AG04450 (cell line): ENCODE results near the gene EXOSC7. TPM values are rescaled to one million over a fixed set of nuclear protein-coding genes. Genes with fewer than 3 reads are reported as not detected.

Experiments
- CTCF ChIA-PET: fragments of 300-600, 350-600 bp; formaldehyde crosslinking; extraction: SDS; loops from one replicate; lab custom pipeline; 2022; ENCODE audit warnings: antibody characterized with exemption, inconsistent platforms; lab: Charles Lee
- POLR2A ChIA-PET: fragments of 350-600 bp; formaldehyde crosslinking; extraction: SDS; loops from one replicate; lab custom pipeline; 2021; ENCODE audit warnings: antibody characterized with exemption, inconsistent platforms; lab: Yijun Ruan, JAX
- DNase-seq: peaks from one replicate; pipeline ENCODE4 v3.0.0-alpha.2; 2011; ENCODE audit warnings: low read depth, low spot score
- H3K27ac ChIP-seq: one replicate; pipeline ENCODE4 v1.5.1; 2012; ENCODE audit warnings: low read depth, low read length, control low read depth
- H3K27me3 ChIP-seq: one replicate; pipeline ENCODE4 v1.6.0; 2012; ENCODE audit warnings: low read length; ENCODE audit not compliant: control insufficient read depth, insufficient read depth
- H3K4me3 ChIP-seq: 2 replicates; pipeline ENCODE4 v1.5.1; 2011; ENCODE audit warnings: mild to moderate bottlenecking, low read depth, low read length, control low read depth
- H3K9me3 ChIP-seq: 2 replicates; pipeline ENCODE4 v1.5.1; 2012; ENCODE audit warnings: low read length; ENCODE audit not compliant: control insufficient read depth, insufficient read depth
- CTCF ChIP-seq: IDR thresholded peaks from 2 replicates; pipeline ENCODE4 v1.5.1; 2011; ENCODE audit warnings: low read depth, low read length, control low read depth, inconsistent platforms
- polyA plus RNA-seq: library from polyadenylated mRNA; depleted of rRNA; stranded (reverse); fragments of >200 nt; gene quantifications from 2 replicates; pipeline ENCODE4 v1.2.3, GENCODE V29; 2011

EXOSC7 gene
- polyA plus RNA-seq, 1 experiment, result 70.6 TPM

GRCh38 chr3:44960387-44961026 is 15.5 kb upstream of the EXOSC7 start:
- no peak for DNase-seq

DNA sequence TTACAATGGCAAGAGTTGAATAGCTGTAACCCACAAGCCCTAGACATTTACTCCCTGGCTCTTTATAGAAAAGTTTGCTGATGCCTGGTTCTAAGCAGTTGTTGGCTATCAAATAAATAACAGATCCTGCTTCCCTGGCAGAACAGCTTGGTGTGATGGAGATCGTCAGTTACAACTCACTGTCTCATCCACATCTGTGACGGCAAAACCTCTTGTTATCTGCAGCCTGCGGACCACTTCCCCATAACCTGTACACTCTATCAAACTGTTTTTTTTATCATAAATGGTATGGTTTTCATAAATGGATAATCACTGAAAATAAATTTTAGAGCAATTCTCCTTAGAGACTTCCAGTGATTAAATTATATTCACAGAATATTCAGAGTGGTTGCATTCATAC is 14.2 kb upstream of the EXOSC7 start:
- no peak for DNase-seq
- Histone ChIP-seq H3K9me3 (no peaks in the 10 kb centered on the region), H3K27ac (no peak overlapping the region), H3K27me3 (no peaks in the 10 kb centered on the region), H3K4me3 (no peak overlapping the region)
- POLR2A ChIA-PET, result no interaction called here
- no peak for TF ChIP-seq CTCF
- CTCF ChIA-PET, result no interaction called here

More at GRCh38 chr3:44960387-44961026, 15.5 kb upstream of the EXOSC7 start:
- ChIA-PET CTCF (no interaction called here), POLR2A (no interaction called here)
- no peaks in the 10 kb centered on the region for H3K27me3 ChIP-seq
- H3K27ac ChIP-seq, result no peak overlapping the region
- no peak for TF ChIP-seq CTCF
- no peaks in the 10 kb centered on the region for H3K9me3 ChIP-seq
- H3K4me3 ChIP-seq, result no peak overlapping the region

DNA sequence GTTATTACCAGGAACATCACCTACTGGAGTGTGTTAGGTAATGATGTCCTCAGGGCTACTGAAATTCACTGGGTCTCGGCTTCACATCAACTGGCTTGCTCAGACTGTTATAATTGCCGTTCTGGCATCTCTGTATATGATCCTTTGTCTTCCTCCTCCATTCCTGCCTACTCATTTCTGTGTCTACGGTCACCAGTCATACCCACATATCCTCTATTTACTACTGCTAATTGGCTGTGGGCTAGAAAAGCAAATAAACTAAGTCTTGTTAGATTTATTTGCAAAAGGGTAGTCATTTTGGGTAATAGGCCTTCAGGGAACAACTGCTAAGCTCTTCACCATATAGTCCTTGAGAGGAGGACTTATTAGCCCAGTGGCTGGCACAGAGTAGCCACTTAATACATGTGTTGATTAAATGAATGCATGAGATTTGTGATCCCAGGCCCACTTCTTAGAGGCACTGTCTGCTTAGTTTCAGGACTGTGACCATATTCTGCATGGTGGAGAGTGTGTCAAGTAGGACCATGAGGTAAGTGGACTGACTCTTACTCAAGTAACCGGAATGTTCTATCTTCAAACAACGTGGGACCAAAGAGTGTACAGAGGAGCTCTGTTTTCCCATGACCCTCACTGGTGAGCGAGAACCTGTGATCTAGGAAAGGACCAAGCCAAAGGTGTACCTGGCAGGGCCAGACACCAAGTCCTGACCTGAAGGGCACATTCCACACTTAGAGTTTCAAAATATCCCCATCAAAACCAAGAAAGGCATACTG is 13.2 kb upstream of the EXOSC7 start:
- Histone ChIP-seq H3K27me3 (no peaks in the 10 kb centered on the region), H3K9me3 (no peaks in the 10 kb centered on the region), H3K4me3 (no peak overlapping the region), H3K27ac (no peak overlapping the region)
- no peak for TF ChIP-seq CTCF
- no peak for DNase-seq
- POLR2A ChIA-PET, result no interaction called here
- CTCF ChIA-PET, result no interaction called here

DNA sequence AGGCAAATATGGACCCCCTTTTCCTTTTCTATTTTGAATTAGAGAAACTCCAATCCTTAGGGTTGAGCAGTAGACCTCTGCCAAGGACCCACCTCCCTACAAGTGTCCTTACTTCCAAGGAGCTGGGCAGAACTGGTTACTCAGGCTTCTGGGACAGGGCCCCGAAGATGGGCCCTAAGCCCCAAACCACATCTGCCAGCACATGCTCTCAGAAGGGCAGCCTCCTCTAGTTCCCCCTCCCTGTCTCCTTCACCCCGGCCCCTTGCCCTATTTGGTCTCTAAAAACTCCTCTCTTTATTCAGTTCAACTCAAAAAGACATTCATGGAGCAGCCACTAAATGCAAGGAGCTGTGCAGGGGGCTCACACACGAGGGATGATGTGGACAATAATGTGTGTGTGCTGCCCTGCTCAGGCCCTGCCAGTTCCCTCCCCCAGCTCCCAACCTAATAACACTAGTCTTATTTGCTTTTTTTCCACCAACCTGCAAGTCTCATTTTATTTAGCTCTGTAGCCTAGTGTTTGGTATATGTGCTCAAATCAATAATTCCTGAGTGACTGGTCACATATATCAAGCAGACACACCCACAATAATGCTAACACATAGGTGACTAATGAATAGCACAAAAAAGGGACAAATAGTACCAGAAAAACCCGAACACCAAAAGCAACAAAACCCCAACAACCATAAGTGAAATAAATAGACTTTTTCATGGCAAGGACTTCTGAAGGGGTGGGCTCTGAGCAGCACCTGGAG is 12.3 kb upstream of the EXOSC7 start:
- Histone ChIP-seq H3K27ac (no peak overlapping the region), H3K27me3 (no peaks in the 10 kb centered on the region), H3K9me3 (no peaks in the 10 kb centered on the region), H3K4me3 (no peak overlapping the region)
- POLR2A ChIA-PET, result no interaction called here
- no peak for TF ChIP-seq CTCF
- DNase-seq, result no peak
- CTCF ChIA-PET, result no interaction called here

DNA sequence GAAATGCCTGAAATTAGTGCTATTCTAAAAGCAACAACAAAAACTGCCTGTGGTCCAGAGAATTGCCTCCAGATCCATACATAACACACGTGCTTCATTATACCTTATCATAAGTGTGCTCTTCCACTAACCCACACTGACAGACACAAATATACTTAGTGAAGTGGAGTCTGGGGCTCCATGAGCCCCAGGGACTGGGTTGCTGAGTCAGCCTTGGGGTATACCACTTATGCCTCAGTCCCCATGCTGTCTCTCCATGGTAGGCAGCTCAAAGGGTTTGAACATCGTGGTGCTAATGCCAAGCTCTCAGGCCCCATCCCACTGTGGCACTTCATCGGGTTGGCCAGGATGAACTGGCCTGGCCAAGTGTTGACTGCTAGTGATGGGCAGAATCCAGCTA is 10.9 kb upstream of the EXOSC7 start:
- CTCF ChIA-PET, result no interaction called here
- Histone ChIP-seq H3K27ac (no peak overlapping the region), H3K4me3 (no peak overlapping the region), H3K27me3 (no peaks in the 10 kb centered on the region), H3K9me3 (no peaks in the 10 kb centered on the region)
- no peak for DNase-seq
- POLR2A ChIA-PET, result no interaction called here
- TF ChIP-seq CTCF, result no peak
